K562 (cell line): ENCODE results near the gene ODF4. TPM values are rescaled to one million over a fixed set of nuclear protein-coding genes. Genes with fewer than 3 reads are reported as not detected.

ENCODE experiments used
- ATAC-seq: fragments of 200-7000 bp; cut with Tn5 transposase; 3 replicates; pipeline ENCODE4 v1.9.1; 2020; ENCODE audit warnings: moderate library complexity
- BruUV-seq: library from RNA; stranded (reverse); fragments of 400-500 nt; replicated peaks from 2 replicates; lab custom pipeline; 2021; lab: Mats Ljungman, UMichigan
- CTCF ChIA-PET: fragments of 300-600 bp; formaldehyde crosslinking; extraction: SDS; loops from one replicate; lab custom pipeline; 2021; ENCODE audit warnings: low intra/inter-chr PET ratio; lab: Yijun Ruan, JAX
- POLR2A ChIA-PET: fragments of 300-600, 350-650 bp; sonication (Branson Sonifier 250); formaldehyde crosslinking; extraction: SDS; loops from one replicate; lab custom pipeline; 2021; ENCODE audit warnings: antibody characterized with exemption, inconsistent platforms; lab: Yijun Ruan, JAX
- DNase-seq, 4 experiments: peaks; one replicate each; pipeline versions ENCODE4 v3.0.0 to v3.0.0-alpha.2; 2011 to 2018; ENCODE audit warnings: low spot score in 3 of 4, mixed read lengths in 3 of 4; ENCODE audit errors: extremely low read depth in 1 of 4
- FAIRE-seq: peaks from 2 replicates; lab custom pipeline; 2011; peaks lifted over from hg19 to GRCh38; lab: Jason Lieb, UNC
- H2AFZ ChIP-seq: 2 replicates; pipeline ENCODE4 v1.6.0; 2011; ENCODE audit warnings: low read depth, low read length, control low read depth, inconsistent platforms
- H3K27ac ChIP-seq: fragments of 200-600 bp; 3 replicates; pipeline ENCODE4 v1.8.0; 2011; ENCODE audit warnings: low read depth, mild to moderate bottlenecking, control low read depth, inconsistent platforms, low read length, moderate library complexity, mixed read lengths; ENCODE audit errors: extremely low read depth
- H3K27me3 ChIP-seq, 2 experiments: fragments of 300-600 bp in 1 of 2; 2 replicates in 1 of 2; 3 replicates in 1 of 2; pipeline versions ENCODE4 v1.6.0 to v1.8.0; 2011; ENCODE audit warnings: inconsistent platforms in 2 of 2, low read length in 2 of 2, mild to moderate bottlenecking in 1 of 2, mixed read lengths in 1 of 2, moderate library complexity in 1 of 2; ENCODE audit not compliant: control insufficient read depth in 2 of 2, insufficient read depth in 2 of 2
- H3K36me3 ChIP-seq: fragments of 300-600 bp; 3 replicates; pipeline ENCODE4 v1.8.0; 2011; ENCODE audit warnings: mild to moderate bottlenecking, low read length, inconsistent platforms; ENCODE audit not compliant: control insufficient read depth, insufficient read depth
- H3K4me1 ChIP-seq, 2 experiments: fragments of 200-600 bp in 1 of 2; replicated peaks in 1 of 2; 2 replicates in 1 of 2; 3 replicates in 1 of 2; pipeline versions ENCODE4 v1.5.1 to v1.8.0; 2011; ENCODE audit warnings: inconsistent platforms in 2 of 2, low read length in 2 of 2, mild to moderate bottlenecking in 1 of 2, mixed read lengths in 1 of 2, moderate library complexity in 1 of 2; ENCODE audit not compliant: control insufficient read depth in 2 of 2, insufficient read depth in 2 of 2
- H3K4me2 ChIP-seq: 2 replicates; pipeline ENCODE4 v1.6.1; 2011; ENCODE audit warnings: low read length, control low read depth, inconsistent platforms, mixed read lengths; ENCODE audit not compliant: insufficient read depth
- H3K4me3 ChIP-seq: fragments of 200-600 bp; sonication (generic), shearing (Covaris generic); 2 replicates; pipeline ENCODE4 v1.5.1; 2016; ENCODE audit warnings: control low read depth, inconsistent platforms
- H3K79me2 ChIP-seq: fragments of 200-600 bp; 3 replicates; pipeline ENCODE4 v1.8.0; 2011; ENCODE audit warnings: low read length, inconsistent platforms; ENCODE audit not compliant: control insufficient read depth, insufficient read depth
- H3K9ac ChIP-seq, 2 experiments: 2 replicates each; pipeline versions ENCODE4 v1.6.0 to v1.6.1; 2011; ENCODE audit warnings: low read depth in 2 of 2, low read length in 2 of 2, control low read depth in 1 of 2, inconsistent platforms in 1 of 2, mild to moderate bottlenecking in 1 of 2, mixed read lengths in 1 of 2; ENCODE audit not compliant: insufficient read depth in 1 of 2
- H3K9me1 ChIP-seq: one replicate; pipeline ENCODE4 v1.6.0; 2011; ENCODE audit warnings: inconsistent platforms, mild to moderate bottlenecking, low read length, moderate library complexity; ENCODE audit not compliant: control insufficient read depth, insufficient read depth
- H3K9me3 ChIP-seq: replicated peaks from 2 replicates; pipeline ENCODE4 v1.5.1; 2011; ENCODE audit warnings: low read depth, low read length, inconsistent platforms; ENCODE audit not compliant: control insufficient read depth, insufficient read depth
- H4K20me1 ChIP-seq: replicated peaks from 2 replicates; pipeline ENCODE4 v1.6.1; 2011; ENCODE audit warnings: low read length, inconsistent platforms, mixed read lengths; ENCODE audit not compliant: control insufficient read depth, insufficient read depth
- BRD4 ChIP-seq: fragments of 200-600 bp; sonication (generic); IDR thresholded peaks from 2 replicates; pipeline ENCODE4 v1.6.1; 2017; ENCODE audit warnings: inconsistent platforms
- WGBS: fragments of 100-300 bp; shearing (Covaris generic); methylation state at CpG from one replicate; pipeline ENCODE4 v1.1.6; 2016; ENCODE audit warnings: low coverage, mixed read lengths; ENCODE audit not compliant: insufficient coverage; ENCODE audit errors: missing lambda C conversion rate; 5-methylcytosine and 5-hydroxymethylcytosine counted together
- in situ Hi-C: fragments of 300-500 bp; cut with MboI; formaldehyde crosslinking; loops from 4 replicates; pipeline ENCODE4 v1.15.0; 2018; ENCODE audit warnings: inconsistent platforms, mixed read lengths
- intact Hi-C: fragments of 100-400 bp; cut with micrococcal nuclease; formaldehyde crosslinking; loops from 2 replicates; pipeline ENCODE4 v1.14.2; 2022
- polyA plus RNA-seq, 8 experiments: library from polyadenylated mRNA; depleted of rRNA in 4 of 8; stranded (reverse) in 5 of 8; unstranded in 3 of 8; fragments of >200 nt; fragmentation: Nextera tagmentation in 2 of 8; fragmentation: Illumina TruSeq in 1 of 8; extraction: Ambion mirVana in 2 of 8; extraction: Trizol in 1 of 8; gene quantifications; 2 replicates each; pipeline versions ENCODE4 v1.2.1 to v1.2.3, GENCODE V29; 2011 to 2014; ENCODE audit warnings: inconsistent platforms in 1 of 8, missing spikeins in 1 of 8
- total RNA-seq, 7 experiments: library from RNA; depleted of rRNA in 6 of 7; stranded (reverse); fragments of >200 nt in 6 of 7; fragmentation: Illumina TruSeq in 2 of 7; extraction: Trizol in 2 of 7; gene quantifications; 2 replicates each; pipeline versions ENCODE4 v1.2.1 to v1.2.3, GENCODE V29; 2011 to 2021; ENCODE audit warnings: low replicate concordance in 1 of 7
- TF ChIP-seq, protein P1 (sequence below): fragments of 250-450 bp; sonication (Bioruptor Pico); IDR thresholded peaks from 2 replicates; pipeline ENCODE4 v1.4.0; 2020; ENCODE audit warnings: mild to moderate bottlenecking
- TF ChIP-seq, protein P2 (sequence below): fragments of 450-650 bp; formaldehyde crosslinking; IDR thresholded peaks from 2 replicates; pipeline ENCODE4 v1.4.0; 2022; ENCODE audit warnings: missing genetic modification characterization

Gene ODF4
- total and polyA plus RNA-seq, 9 of the 15 experiments (the other 6 are each of a cell fraction or from before 2014, with no cell fraction given), result not detected

DNA sequence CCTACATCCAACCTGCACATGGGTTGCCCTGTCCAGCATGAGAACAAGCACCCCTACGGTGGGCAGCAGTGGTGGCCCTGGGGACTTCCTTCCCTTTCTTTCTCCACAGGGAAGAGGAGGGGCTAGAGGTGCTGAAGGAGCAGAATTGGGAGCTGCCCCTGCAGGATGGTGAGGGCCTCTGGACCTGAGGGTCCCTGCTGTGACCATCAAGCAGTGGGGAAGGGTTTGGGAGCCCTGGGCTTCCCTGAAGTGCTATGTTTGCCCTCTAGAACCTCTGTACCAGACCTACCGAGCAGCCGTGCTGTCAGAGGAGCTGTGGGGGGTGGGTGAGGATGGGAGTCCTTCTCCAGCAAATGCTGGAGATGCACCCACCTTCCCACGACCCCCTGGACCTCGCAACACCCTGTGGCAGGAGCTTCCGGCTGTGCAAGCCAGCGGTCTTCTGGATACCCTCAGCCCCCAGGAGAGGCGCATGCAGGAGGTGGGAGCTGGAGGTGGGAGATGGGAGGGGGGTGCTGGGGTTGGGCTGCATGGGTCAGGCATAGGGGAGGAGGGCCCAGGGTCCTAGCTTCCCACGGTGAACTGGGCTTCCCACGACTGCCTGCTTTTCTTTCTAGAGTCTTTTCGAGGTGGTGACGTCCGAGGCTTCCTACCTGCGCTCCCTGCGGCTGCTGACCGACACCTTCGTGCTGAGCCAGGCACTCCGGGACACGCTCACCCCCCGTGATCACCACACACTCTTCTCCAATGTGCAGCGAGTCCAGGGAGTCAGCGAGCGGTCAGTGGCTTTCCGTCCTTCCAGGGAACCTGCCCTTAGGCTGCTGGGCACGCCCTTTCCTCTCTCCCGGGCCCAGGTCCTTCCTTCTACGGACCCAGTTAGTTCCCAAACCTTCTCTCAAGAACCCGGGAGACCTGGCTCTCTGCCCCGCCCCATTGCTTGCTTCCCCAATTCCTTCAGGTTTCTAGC lies 24.6 kb upstream of the ODF4 start:
- Histone ChIP-seq H3K36me3 (no peaks in the 10 kb centered on the region), H3K27me3 (peaks cover 16 to 55% of the 10 kb centered on the region in 2 experiments; a peak in 4 of 5 replicates), H3K27ac (no peak overlapping the region), H3K79me2 (no peaks in the 10 kb centered on the region), H3K9me3 (no peaks in the 10 kb centered on the region), H3K9ac (peak overlapping the region in 1 of 2 experiments; percentile 70; a peak in 2 of 4 replicates), H3K4me3 (no peak overlapping the region), H3K4me2 (no peak overlapping the region), H3K4me1 (peaks cover 0 to 48% of the 10 kb centered on the region in 2 experiments; a peak in 2 of 5 replicates), H2AFZ (no peak overlapping the region), H3K9me1 (no peaks in the 10 kb centered on the region), H4K20me1 (no peaks in the 10 kb centered on the region; the same call in 1 of the 2 replicates)
- TF ChIP-seq BRD4, result no peak
- TF ChIP-seq, protein P1, sequence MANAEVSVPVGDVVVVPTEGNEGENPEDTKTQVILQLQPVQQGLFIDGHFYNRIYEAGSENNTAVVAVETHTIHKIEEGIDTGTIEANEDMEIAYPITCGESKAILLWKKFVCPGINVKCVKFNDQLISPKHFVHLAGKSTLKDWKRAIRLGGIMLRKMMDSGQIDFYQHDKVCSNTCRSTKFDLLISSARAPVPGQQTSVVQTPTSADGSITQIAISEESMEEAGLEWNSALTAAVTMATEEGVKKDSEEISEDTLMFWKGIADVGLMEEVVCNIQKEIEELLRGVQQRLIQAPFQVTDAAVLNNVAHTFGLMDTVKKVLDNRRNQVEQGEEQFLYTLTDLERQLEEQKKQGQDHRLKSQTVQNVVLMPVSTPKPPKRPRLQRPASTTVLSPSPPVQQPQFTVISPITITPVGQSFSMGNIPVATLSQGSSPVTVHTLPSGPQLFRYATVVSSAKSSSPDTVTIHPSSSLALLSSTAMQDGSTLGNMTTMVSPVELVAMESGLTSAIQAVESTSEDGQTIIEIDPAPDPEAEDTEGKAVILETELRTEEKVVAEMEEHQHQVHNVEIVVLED (CRISPR knock-in tag), result no peak
- TF ChIP-seq, protein P2, sequence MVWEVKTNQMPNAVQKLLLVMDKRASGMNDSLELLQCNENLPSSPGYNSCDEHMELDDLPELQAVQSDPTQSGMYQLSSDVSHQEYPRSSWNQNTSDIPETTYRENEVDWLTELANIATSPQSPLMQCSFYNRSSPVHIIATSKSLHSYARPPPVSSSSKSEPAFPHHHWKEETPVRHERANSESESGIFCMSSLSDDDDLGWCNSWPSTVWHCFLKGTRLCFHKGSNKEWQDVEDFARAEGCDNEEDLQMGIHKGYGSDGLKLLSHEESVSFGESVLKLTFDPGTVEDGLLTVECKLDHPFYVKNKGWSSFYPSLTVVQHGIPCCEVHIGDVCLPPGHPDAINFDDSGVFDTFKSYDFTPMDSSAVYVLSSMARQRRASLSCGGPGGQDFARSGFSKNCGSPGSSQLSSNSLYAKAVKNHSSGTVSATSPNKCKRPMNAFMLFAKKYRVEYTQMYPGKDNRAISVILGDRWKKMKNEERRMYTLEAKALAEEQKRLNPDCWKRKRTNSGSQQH, result no peak
- WGBS, result 7% methylated on average over 17 of the region's 29 CpGs
- ChIA-PET POLR2A (interaction anchor here (1.4 kb wide), 1 partner anchor 11 kb away, joined by 4 read pairs; no protein-coding TSS in a partner anchor), CTCF (no interaction called here)
- ATAC-seq, result no peak
- intact Hi-C loops (loop anchor here (5.0 kb wide), 1 partner anchor 62 kb away; the partner anchor contains the start of gene KRABD2), in situ Hi-C loops (no loop called here)
- no TSS peak for BruUV-seq
- DNase-seq, result no peak
- FAIRE-seq, result no peak
